Measurements from ENCODE around the gene RIMS4.

GRCh38 chr20:44727651-44728050, 82.7 kb downstream of the RIMS4 start:
- no peak for TF ChIP-seq CTCF (IDR thresholded peaks at IDR 0.05)
- no peak for TF ChIP-seq SIN3A (IDR thresholded peaks at IDR 0.05; ENCODE audit: borderline replicate concordance, insufficient read depth, low read depth, low read length)
- no peak for TF ChIP-seq REST (IDR thresholded peaks at IDR 0.05; ENCODE audit: insufficient read depth in 1 of 2, low read depth in 2 of 2, low read length in 1 of 2)
- TF ChIP-seq POLR2AphosphoS5 (IDR thresholded peaks at IDR 0.05; ENCODE audit: low read depth, low read length) = no peak
